HepG2 (cell line): ENCODE measurements around the gene GLIS2. TPM values are rescaled to one million over a fixed set of nuclear protein-coding genes. Genes with fewer than 3 reads are reported as not detected.

ENCODE experiments used
- AHR ChIP-seq: IDR thresholded peaks from 2 replicates; pipeline ENCODE4 v1.6.1; 2018; ENCODE audit warnings: missing genetic modification reagents, missing compliant biosample characterization
- CC2D1A ChIP-seq: sonication (generic); formaldehyde crosslinking; IDR thresholded peaks from 2 replicates; pipeline ENCODE4 v1.8.1; 2023; ENCODE audit warnings: mild to moderate bottlenecking, missing genetic modification reagents
- CHD2 ChIP-seq: IDR thresholded peaks from 2 replicates; pipeline ENCODE4 v1.6.1; 2011; ENCODE audit warnings: low read depth, low read length, improper control_type of control experiment
- GATA4 ChIP-seq: sonication (generic); IDR thresholded peaks from 2 replicates; pipeline ENCODE4 v1.6.1; 2016; ENCODE audit warnings: antibody characterized with exemption, low read depth, borderline replicate concordance
- GATAD2A ChIP-seq: IDR thresholded peaks from 2 replicates; pipeline ENCODE4 v1.6.1; 2016
- GPN1 ChIP-seq: sonication (generic); formaldehyde crosslinking; IDR thresholded peaks from 2 replicates; pipeline ENCODE4 v1.5.1; 2020; ENCODE audit warnings: missing genetic modification reagents, borderline replicate concordance
- KDM6A ChIP-seq: IDR thresholded peaks from 2 replicates; pipeline ENCODE4 v1.6.1; 2016; ENCODE audit warnings: low read depth
- MLLT10 ChIP-seq: sonication (generic); formaldehyde crosslinking; IDR thresholded peaks from 2 replicates; pipeline ENCODE4 v1.4.0; 2020; ENCODE audit warnings: missing genetic modification reagents
- NCOA2 ChIP-seq: sonication (generic); formaldehyde crosslinking; IDR thresholded peaks from 2 replicates; pipeline ENCODE4 v1.8.0; 2022; ENCODE audit warnings: inconsistent platforms
- SRF ChIP-seq: IDR thresholded peaks from 2 replicates; pipeline ENCODE4 v1.6.1; 2011; ENCODE audit warnings: mild to moderate bottlenecking, low read depth, low read length, moderate library complexity
- U2AF1 ChIP-seq: fragments of 200-400 bp; formaldehyde crosslinking; optimal IDR thresholded peaks from 2 replicates; pipeline ENCODE3; 2017; ENCODE audit warnings: mild to moderate bottlenecking, low read depth, low read length
- ZBTB21 ChIP-seq: sonication (generic); formaldehyde crosslinking; IDR thresholded peaks from 2 replicates; pipeline ENCODE4 v1.4.0; 2020; ENCODE audit warnings: missing genetic modification reagents
- ZBTB8A ChIP-seq: sonication (generic); formaldehyde crosslinking; IDR thresholded peaks from 2 replicates; pipeline ENCODE4 v1.4.0; 2020; ENCODE audit warnings: mild to moderate bottlenecking, low read depth, missing genetic modification reagents, borderline replicate concordance
- ZNF136 ChIP-seq: sonication (generic); formaldehyde crosslinking; IDR thresholded peaks from 2 replicates; pipeline ENCODE4 v1.8.1; 2022; ENCODE audit warnings: low read depth, mild to moderate bottlenecking, moderate library complexity, missing genetic modification reagents
- ZNF230 ChIP-seq: sonication (generic); formaldehyde crosslinking; IDR thresholded peaks from 2 replicates; pipeline ENCODE4 v1.4.0; 2020; ENCODE audit warnings: mild to moderate bottlenecking, missing genetic modification reagents
- ZNF343 ChIP-seq: sonication (generic); formaldehyde crosslinking; IDR thresholded peaks from 2 replicates; pipeline ENCODE4 v1.4.0; 2020; ENCODE audit warnings: mild to moderate bottlenecking, missing genetic modification reagents
- ZNF670 ChIP-seq: sonication (generic); formaldehyde crosslinking; IDR thresholded peaks from 2 replicates; pipeline ENCODE4 v1.8.0; 2022; ENCODE audit warnings: mild to moderate bottlenecking, missing genetic modification reagents, borderline replicate concordance
- ZNF780A ChIP-seq: sonication (generic); formaldehyde crosslinking; IDR thresholded peaks from 2 replicates; pipeline ENCODE4 v1.8.0; 2022; ENCODE audit warnings: mild to moderate bottlenecking, missing genetic modification reagents, moderate library complexity
- ZSCAN12 ChIP-seq: sonication (generic); formaldehyde crosslinking; IDR thresholded peaks from 2 replicates; pipeline ENCODE4 v1.9.0; 2021; ENCODE audit warnings: mild to moderate bottlenecking, missing genetic modification reagents
- polyA plus RNA-seq, 8 experiments: library from polyadenylated mRNA; depleted of rRNA in 3 of 8; stranded (reverse) in 7 of 8; unstranded in 1 of 8; fragments of >200 nt; fragmentation: Illumina TruSeq in 4 of 8; extraction: Trizol in 4 of 8; gene quantifications; 2 replicates each; pipeline versions ENCODE4 v1.2.1 to v1.2.3, GENCODE V29; 2011 to 2016; ENCODE audit warnings: low read depth in 4 of 8, missing spikeins in 1 of 8, mixed read lengths in 1 of 8; ENCODE audit not compliant: insufficient read depth in 1 of 8
- total RNA-seq, 5 experiments: library from RNA; depleted of rRNA; stranded (reverse); fragments of >200 nt; fragmentation: Illumina TruSeq; extraction: Trizol; gene quantifications; 2 replicates each; pipeline ENCODE4 v1.2.3, GENCODE V29; 2016; ENCODE audit warnings: low read depth in 1 of 5
- TF ChIP-seq, protein P1 (sequence below): sonication (generic); formaldehyde crosslinking; IDR thresholded peaks from 2 replicates; pipeline ENCODE4 v1.4.0; 2020; ENCODE audit warnings: missing genetic modification reagents
- TF ChIP-seq, protein P2 (sequence below): sonication (generic); formaldehyde crosslinking; IDR thresholded peaks from 2 replicates; pipeline ENCODE4 v1.4.0; 2020; ENCODE audit warnings: missing genetic modification reagents; ENCODE audit errors: not compliant biosample characterization
- TF ChIP-seq, protein P3 (sequence below): fragments of 450-650 bp; IDR thresholded peaks from 2 replicates; pipeline ENCODE4 v1.6.1; 2016
- TF ChIP-seq, protein P4 (sequence below): sonication (generic); formaldehyde crosslinking; conservative IDR thresholded peaks from 2 replicates; pipeline ENCODE4 v1.8.0; 2022; ENCODE audit warnings: mild to moderate bottlenecking, moderate library complexity, missing genetic modification reagents
- TF ChIP-seq, protein P5 (sequence below): sonication (generic); formaldehyde crosslinking; IDR thresholded peaks from 2 replicates; pipeline ENCODE4 v1.9.0; 2021; ENCODE audit warnings: missing genetic modification reagents, borderline replicate concordance

Gene GLIS2
- total and polyA plus RNA-seq, 2 of the 13 experiments (the other 11 are each of a cell fraction or from before 2014, with no cell fraction given): 0.28 to 0.29 TPM

DNA sequence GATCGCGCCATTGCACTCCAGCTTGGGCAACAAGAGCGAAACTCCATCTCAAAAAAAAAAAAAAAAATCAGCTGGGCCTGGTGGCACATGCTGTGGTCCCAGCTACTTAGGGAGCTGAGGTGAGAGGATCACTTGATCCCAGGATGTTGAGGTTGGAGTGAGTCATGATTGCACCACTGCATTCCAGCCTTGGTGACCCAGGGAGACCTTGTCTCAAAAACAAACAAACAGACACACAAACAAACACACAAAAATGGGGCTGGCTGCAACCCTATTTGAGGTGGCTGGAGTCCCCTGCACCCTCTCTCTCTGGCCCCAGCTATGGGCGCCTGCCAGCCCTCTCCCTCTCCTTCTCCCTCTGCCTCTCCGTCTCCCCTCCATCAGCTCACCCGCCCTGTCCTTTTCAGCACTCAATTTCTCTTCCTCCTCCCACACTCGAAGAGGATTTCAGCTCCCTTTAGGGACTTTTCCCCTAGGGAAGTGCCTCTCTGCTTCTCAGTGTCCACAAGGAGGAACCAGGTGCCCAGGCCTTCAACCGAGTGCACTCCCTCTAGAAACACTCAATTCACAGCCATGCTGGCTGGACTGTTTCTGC is 25.5 kb upstream of the GLIS2 start (continued):
- TF ChIP-seq, protein P1, sequence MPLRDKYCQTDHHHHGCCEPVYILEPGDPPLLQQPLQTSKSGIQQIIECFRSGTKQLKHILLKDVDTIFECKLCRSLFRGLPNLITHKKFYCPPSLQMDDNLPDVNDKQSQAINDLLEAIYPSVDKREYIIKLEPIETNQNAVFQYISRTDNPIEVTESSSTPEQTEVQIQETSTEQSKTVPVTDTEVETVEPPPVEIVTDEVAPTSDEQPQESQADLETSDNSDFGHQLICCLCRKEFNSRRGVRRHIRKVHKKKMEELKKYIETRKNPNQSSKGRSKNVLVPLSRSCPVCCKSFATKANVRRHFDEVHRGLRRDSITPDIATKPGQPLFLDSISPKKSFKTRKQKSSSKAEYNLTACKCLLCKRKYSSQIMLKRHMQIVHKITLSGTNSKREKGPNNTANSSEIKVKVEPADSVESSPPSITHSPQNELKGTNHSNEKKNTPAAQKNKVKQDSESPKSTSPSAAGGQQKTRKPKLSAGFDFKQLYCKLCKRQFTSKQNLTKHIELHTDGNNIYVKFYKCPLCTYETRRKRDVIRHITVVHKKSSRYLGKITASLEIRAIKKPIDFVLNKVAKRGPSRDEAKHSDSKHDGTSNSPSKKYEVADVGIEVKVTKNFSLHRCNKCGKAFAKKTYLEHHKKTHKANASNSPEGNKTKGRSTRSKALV (CRISPR knock-in tag): no peak
- TF ChIP-seq GATAD2A (peak; percentile 72), ZNF670 (CRISPR knock-in tag) (no peak), GPN1 (CRISPR knock-in tag) (no peak), U2AF1 (no peak), GATA4 (no peak), MLLT10 (CRISPR knock-in tag) (no peak), ZBTB8A (CRISPR knock-in tag) (no peak), ZNF136 (CRISPR knock-in tag) (no peak), KDM6A (no peak), AHR (no peak), SRF (no peak), ZSCAN12 (CRISPR knock-in tag) (no peak), NCOA2 (CRISPR knock-in tag) (0 out of 2 replicates have a peak, but pooled peaks have one; percentile 40), CHD2 (no peak), ZNF780A (CRISPR knock-in tag) (no peak), ZBTB21 (CRISPR knock-in tag) (no peak), ZNF230 (CRISPR knock-in tag) (no peak), CC2D1A (CRISPR knock-in tag) (no peak), ZNF343 (CRISPR knock-in tag) (no peak)
- TF ChIP-seq, protein P2, sequence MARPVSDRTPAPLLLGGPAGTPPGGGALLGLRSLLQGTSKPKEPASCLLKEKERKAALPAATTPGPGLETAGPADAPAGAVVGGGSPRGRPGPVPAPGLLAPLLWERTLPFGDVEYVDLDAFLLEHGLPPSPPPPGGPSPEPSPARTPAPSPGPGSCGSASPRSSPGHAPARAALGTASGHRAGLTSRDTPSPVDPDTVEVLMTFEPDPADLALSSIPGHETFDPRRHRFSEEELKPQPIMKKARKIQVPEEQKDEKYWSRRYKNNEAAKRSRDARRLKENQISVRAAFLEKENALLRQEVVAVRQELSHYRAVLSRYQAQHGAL: no peak
- TF ChIP-seq, protein P3, sequence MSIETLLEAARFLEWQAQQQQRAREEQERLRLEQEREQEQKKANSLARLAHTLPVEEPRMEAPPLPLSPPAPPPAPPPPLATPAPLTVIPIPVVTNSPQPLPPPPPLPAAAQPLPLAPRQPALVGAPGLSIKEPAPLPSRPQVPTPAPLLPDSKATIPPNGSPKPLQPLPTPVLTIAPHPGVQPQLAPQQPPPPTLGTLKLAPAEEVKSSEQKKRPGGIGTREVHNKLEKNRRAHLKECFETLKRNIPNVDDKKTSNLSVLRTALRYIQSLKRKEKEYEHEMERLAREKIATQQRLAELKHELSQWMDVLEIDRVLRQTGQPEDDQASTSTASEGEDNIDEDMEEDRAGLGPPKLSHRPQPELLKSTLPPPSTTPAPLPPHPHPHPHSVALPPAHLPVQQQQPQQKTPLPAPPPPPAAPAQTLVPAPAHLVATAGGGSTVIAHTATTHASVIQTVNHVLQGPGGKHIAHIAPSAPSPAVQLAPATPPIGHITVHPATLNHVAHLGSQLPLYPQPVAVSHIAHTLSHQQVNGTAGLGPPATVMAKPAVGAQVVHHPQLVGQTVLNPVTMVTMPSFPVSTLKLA: no peak
- TF ChIP-seq, protein P4, sequence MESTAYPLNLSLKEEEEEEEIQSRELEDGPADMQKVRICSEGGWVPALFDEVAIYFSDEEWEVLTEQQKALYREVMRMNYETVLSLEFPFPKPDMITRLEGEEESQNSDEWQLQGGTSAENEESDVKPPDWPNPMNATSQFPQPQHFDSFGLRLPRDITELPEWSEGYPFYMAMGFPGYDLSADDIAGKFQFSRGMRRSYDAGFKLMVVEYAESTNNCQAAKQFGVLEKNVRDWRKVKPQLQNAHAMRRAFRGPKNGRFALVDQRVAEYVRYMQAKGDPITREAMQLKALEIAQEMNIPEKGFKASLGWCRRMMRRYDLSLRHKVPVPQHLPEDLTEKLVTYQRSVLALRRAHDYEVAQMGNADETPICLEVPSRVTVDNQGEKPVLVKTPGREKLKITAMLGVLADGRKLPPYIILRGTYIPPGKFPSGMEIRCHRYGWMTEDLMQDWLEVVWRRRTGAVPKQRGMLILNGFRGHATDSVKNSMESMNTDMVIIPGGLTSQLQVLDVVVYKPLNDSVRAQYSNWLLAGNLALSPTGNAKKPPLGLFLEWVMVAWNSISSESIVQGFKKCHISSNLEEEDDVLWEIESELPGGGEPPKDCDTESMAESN (CRISPR knock-in tag): 0 out of 2 replicates have a peak, but pooled peaks have one; percentile 46
- TF ChIP-seq, protein P5, sequence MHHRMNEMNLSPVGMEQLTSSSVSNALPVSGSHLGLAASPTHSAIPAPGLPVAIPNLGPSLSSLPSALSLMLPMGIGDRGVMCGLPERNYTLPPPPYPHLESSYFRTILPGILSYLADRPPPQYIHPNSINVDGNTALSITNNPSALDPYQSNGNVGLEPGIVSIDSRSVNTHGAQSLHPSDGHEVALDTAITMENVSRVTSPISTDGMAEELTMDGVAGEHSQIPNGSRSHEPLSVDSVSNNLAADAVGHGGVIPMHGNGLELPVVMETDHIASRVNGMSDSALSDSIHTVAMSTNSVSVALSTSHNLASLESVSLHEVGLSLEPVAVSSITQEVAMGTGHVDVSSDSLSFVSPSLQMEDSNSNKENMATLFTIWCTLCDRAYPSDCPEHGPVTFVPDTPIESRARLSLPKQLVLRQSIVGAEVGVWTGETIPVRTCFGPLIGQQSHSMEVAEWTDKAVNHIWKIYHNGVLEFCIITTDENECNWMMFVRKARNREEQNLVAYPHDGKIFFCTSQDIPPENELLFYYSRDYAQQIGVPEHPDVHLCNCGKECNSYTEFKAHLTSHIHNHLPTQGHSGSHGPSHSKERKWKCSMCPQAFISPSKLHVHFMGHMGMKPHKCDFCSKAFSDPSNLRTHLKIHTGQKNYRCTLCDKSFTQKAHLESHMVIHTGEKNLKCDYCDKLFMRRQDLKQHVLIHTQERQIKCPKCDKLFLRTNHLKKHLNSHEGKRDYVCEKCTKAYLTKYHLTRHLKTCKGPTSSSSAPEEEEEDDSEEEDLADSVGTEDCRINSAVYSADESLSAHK (CRISPR knock-in tag): no peak
